Skeletal muscle satellite cell (primary cell): ENCODE measurements around the gene MYH11.

Experiments
- H3K27me3 ChIP-seq: 2 replicates; pipeline ENCODE4 v1.7.0; 2013; ENCODE audit warnings: low read length; ENCODE audit not compliant: control insufficient read depth, insufficient read depth
- H3K36me3 ChIP-seq: 2 replicates; pipeline ENCODE4 v1.7.0; 2013; ENCODE audit warnings: mild to moderate bottlenecking, control low read depth, low read length; ENCODE audit not compliant: insufficient read depth
- H3K4me1 ChIP-seq: 2 replicates; pipeline ENCODE4 v1.7.0; 2013; ENCODE audit warnings: low read length; ENCODE audit not compliant: control insufficient read depth, insufficient read depth
- H3K4me2 ChIP-seq: 2 replicates; pipeline ENCODE4 v1.7.0; 2013; ENCODE audit warnings: mild to moderate bottlenecking, low read length
- H3K4me3 ChIP-seq: 2 replicates; pipeline ENCODE4 v1.7.0; 2013; ENCODE audit warnings: low read length
- H3K9ac ChIP-seq: 2 replicates; pipeline ENCODE4 v1.7.0; 2013; ENCODE audit warnings: mild to moderate bottlenecking, low read depth, low read length, moderate library complexity
- H3K9me3 ChIP-seq: replicated peaks from 2 replicates; pipeline ENCODE4 v1.7.0; 2013; ENCODE audit warnings: mild to moderate bottlenecking, control low read depth, low read length

MYH11 gene

DNA sequence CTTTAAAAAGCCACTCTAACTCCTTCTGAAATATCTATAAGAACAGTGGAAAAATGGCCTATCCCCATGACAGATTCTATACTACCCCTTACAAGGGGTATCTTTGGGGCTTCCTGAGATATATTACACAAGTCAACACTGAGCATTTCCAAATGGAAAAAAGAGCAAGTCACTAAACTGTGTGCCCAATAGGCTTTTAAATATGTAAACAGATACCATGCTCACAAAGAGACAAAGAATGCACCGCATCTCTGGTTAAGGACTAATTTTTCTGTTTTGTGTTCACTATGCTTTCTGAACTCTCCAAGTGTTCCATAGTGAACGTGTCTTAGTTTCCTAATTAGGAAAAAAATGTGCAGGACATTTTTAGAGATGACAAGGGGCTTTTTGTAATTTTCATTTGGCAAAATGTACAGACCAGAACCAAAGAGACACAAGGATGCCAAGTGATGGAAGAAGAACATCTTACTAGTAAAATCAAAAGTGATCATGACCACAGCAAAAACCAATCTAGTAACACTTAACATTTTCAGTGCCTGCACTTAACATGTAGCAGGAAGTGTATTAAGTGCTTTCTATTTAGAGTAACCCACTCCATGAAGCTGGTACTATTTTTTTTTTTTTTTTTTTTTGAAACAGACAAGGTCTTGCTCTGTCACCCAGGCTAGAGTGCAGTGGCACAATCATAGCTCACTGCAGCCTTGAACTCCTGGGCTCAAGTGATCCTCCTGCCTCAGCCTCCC, 21.5 kb downstream of the MYH11 start:
- no peak overlapping the region for H3K4me3 ChIP-seq
- H3K36me3 ChIP-seq: no peaks in the 10 kb centered on the region
- no peaks in the 10 kb centered on the region for H3K9me3 ChIP-seq
- no peak overlapping the region for H3K4me2 ChIP-seq
- H3K4me1 ChIP-seq: no peaks in the 10 kb centered on the region
- peaks cover 27% of the 10 kb centered on the region for H3K27me3 ChIP-seq
- H3K9ac ChIP-seq: no peak overlapping the region

DNA sequence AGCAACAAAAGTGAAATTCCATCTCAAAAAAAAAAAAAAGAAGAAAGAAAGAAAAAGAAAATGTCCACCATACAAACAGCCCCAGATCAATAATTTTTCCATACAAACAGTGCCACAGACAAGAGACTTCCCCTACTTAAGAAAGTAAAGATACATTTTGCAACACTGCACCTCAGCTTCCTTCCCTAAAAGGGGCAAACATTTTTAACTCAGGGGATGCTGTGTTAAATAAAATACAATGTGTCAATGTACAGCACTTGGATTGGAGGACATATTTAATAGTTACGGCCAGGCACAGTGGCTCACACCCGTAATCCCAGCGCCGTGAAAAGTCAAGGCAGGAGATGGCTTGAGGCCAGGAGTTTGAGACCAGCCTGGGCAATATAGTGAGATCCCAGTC, 22.3 kb downstream of the MYH11 start:
- Histone ChIP-seq H3K4me3 (no peak overlapping the region), H3K4me1 (no peaks in the 10 kb centered on the region), H3K36me3 (no peaks in the 10 kb centered on the region), H3K9ac (no peak overlapping the region), H3K9me3 (no peaks in the 10 kb centered on the region), H3K27me3 (peaks cover 24% of the 10 kb centered on the region), H3K4me2 (no peak overlapping the region)

DNA sequence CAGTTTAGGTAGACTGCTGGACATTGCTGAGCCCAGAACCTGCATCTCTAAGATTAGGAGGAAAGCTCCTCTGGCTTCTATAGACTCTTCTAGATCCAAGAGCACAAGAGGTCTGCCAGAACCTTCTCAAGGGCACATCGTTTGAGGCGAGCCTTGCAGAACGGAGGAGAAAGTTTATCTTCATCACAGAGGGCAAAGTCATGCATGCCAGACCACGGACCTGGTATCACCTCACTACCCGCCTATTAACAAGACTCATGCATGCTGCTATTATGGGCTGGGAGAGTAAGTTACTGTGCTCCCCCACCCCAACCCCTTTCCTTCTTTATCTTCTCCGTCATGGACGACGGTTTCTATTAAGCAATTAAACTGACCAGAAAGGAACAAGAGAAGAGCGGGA, 23.3 kb downstream of the MYH11 start:
- no peaks in the 10 kb centered on the region for H3K36me3 ChIP-seq
- H3K9me3 ChIP-seq: no peaks in the 10 kb centered on the region
- H3K9ac ChIP-seq: no peak overlapping the region
- H3K27me3 ChIP-seq: peaks cover 33% of the 10 kb centered on the region
- H3K4me2 ChIP-seq: no peak overlapping the region
- no peaks in the 10 kb centered on the region for H3K4me1 ChIP-seq
- no peak overlapping the region for H3K4me3 ChIP-seq

DNA sequence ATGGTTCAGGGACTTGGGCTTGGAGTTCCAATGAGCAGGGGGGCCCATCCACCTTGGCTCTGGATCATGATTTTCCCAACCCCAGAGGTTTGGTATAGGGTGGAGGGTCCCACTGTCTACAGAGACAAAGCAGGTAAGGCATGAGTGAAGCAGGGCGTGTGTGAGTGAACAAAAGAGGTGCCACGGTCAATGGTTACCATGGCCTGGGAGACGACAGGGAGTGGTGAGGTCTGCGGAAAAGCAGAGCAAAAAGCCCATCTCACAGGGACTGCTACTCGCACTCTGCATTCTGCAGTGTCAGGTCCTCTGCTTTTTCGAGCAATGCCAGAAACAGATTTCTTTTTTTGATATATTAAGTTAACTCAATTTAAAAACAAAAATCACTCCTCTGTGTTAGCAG, 24.6 kb downstream of the MYH11 start:
- no peaks in the 10 kb centered on the region for H3K4me1 ChIP-seq
- no peaks in the 10 kb centered on the region for H3K36me3 ChIP-seq
- H3K4me3 ChIP-seq: no peak overlapping the region
- no peak overlapping the region for H3K4me2 ChIP-seq
- H3K27me3 ChIP-seq: peaks cover 41% of the 10 kb centered on the region
- H3K9ac ChIP-seq: no peak overlapping the region
- H3K9me3 ChIP-seq: no peaks in the 10 kb centered on the region

DNA sequence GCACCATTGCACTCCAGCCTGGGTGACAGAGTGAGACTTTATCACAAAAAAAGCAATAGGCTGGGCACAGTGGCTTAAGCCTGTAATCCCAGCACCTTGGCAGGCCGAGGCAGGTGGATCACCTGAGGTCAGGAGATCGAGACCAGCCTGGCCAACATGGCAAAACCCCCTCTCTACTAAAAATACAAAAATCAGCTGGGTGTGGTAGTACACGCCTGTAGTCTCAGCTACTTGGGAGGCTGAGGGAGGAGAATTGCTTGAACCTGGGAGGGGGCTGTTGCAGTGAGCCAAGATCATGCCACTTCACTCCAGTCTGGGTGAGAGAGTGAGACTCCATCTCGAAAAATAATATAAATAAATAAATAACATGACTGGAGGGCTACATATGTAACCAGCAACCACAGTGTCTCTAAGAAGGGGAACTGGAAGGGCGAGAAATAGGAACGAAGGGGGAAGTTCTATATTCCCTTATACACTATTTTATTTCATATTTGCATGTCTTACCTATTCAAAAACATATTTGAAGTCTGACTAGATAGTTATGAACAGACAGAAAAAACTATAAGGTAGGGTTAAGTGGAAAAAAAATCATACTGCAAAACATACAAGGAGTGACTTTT, 25.9 kb downstream of the MYH11 start:
- peaks cover 47% of the 10 kb centered on the region for H3K27me3 ChIP-seq
- no peaks in the 10 kb centered on the region for H3K36me3 ChIP-seq
- H3K9me3 ChIP-seq: no peaks in the 10 kb centered on the region
- no peak overlapping the region for H3K4me3 ChIP-seq
- no peak overlapping the region for H3K9ac ChIP-seq
- no peaks in the 10 kb centered on the region for H3K4me1 ChIP-seq
- H3K4me2 ChIP-seq: no peak overlapping the region

DNA sequence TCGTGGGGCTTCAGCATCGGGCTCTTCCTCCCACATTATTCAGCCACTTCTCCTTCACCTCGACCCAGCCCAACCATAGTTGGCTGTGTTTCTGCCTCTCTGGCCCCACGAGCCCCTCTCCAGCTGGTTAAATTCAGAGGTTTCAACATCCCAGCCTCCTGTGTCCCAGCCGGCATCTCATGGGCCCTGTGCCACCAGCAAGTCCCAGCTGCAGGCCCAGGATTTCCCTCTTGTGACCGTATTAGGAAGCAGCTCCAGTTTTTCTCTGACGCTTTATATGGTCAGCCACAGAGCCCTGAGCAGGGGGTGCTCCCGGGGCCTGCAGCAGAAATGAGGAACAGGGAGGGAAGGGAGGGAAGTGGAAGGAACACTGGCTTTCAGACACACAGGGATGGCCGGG, 27.4 kb downstream of the MYH11 start:
- Histone ChIP-seq H3K27me3 (peaks cover 58% of the 10 kb centered on the region), H3K4me3 (no peak overlapping the region), H3K4me1 (no peaks in the 10 kb centered on the region), H3K36me3 (no peaks in the 10 kb centered on the region), H3K4me2 (no peak overlapping the region), H3K9ac (no peak overlapping the region), H3K9me3 (no peaks in the 10 kb centered on the region)

DNA sequence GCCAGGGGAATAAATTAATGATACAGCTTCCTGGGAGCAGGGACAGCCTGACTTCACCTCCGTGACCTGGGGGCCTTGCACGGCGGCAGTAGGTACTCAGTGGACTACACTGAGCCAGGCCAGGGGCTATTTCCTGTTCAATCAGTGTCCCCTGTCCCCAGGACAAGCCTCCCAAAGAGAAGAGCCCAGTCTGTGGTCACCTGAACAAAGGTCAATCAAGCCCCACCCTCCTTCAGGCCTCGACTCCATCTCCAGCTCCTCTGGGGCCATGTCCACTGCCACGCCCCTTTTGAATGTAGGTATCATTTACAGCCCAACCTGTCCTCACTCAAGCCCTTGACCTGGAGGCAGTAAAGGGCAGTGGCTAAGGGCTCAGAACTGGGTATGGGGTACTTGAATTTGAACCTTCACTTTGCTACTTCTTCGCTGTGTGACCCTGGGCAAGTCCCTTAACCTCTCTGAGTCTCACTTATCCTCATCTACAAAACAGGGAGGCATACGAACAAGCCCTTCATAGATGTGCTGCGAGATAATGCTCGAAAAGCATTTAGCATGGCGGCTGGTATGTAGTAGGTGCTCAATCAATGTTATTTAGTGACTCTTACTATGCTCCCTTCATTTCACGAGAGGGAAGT, 29.0 kb downstream of the MYH11 start:
- Histone ChIP-seq H3K4me3 (no peak overlapping the region), H3K36me3 (no peaks in the 10 kb centered on the region), H3K9me3 (no peaks in the 10 kb centered on the region), H3K27me3 (peaks cover 62% of the 10 kb centered on the region), H3K9ac (no peak overlapping the region), H3K4me1 (no peaks in the 10 kb centered on the region), H3K4me2 (no peak overlapping the region)

DNA sequence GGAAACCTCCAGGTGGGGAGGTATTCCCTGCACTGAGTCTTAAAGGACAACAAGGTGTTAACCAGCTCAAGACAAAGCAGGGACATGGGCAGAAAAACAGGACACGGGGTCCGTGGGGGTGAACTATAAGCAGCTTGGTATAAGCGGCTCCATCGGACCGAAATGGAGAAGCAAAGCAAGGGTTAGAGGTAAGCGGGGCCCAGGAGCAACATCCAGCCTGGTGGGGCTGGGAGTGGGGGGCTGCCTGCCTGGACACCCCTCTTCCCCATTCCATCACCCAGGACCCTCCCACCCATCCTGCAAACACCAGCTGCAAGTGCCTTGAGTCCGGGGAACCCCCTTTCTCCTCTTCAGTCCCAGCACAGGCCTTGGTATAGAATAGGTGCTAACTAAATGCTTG, 29.5 kb downstream of the MYH11 start:
- Histone ChIP-seq H3K4me2 (no peak overlapping the region), H3K9ac (no peak overlapping the region), H3K4me3 (no peak overlapping the region), H3K4me1 (no peaks in the 10 kb centered on the region), H3K36me3 (no peaks in the 10 kb centered on the region), H3K27me3 (peaks cover 65% of the 10 kb centered on the region), H3K9me3 (no peaks in the 10 kb centered on the region)

DNA sequence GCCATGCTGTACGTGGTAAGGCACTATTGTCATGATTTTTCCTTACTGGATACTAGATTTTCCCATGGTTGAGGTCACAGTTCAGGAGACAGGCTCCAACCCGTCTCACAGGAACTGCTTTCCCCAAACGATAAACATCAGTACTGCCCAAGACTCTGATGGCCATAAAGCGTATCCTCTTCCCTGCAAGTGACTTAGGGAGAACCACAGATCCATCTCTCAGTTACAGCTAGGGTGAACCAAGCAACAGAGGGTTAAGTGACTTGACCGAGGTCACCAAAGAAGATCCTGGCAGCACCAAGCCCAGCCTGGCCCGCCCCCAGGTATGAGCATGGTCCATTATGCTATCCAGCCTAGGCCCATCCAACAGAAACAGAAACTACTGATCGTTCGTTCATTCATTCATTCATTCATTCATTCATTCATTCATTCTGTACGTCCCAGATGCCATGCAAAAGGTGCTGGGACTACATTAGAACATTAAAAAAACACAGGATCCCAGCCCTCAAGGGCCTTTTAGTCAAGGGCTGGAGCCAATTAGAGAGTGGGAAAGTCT, 31.0 kb downstream of the MYH11 start:
- Histone ChIP-seq H3K4me2 (no peak overlapping the region), H3K9ac (no peak overlapping the region), H3K36me3 (no peaks in the 10 kb centered on the region), H3K4me1 (no peaks in the 10 kb centered on the region), H3K4me3 (no peak overlapping the region), H3K9me3 (no peaks in the 10 kb centered on the region), H3K27me3 (peaks cover 63% of the 10 kb centered on the region)

DNA sequence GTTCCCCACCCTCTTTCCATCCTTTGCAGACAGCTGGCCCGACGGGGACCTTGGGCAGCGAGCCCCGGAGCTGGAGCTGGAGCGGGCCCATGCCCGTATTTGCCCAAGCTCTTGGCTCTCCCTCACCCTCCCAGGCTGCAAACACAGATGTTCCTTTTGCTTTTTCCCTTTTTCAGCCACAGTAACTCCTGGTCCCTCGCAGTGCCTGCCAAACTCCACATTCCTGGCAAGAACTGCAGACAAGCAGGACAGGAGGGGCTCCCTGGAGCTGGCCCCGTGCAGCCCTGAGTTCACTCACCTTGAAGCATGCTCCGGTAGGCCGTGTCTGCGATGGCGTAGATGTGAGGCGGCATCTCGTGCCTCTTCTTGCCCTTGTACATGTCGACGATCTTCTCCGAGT, 33.9 kb downstream of the MYH11 start:
- no peak overlapping the region for H3K4me2 ChIP-seq
- H3K9me3 ChIP-seq: no peaks in the 10 kb centered on the region
- H3K27me3 ChIP-seq: peaks cover 72% of the 10 kb centered on the region
- no peak overlapping the region for H3K9ac ChIP-seq
- no peaks in the 10 kb centered on the region for H3K36me3 ChIP-seq
- no peak overlapping the region for H3K4me3 ChIP-seq
- H3K4me1 ChIP-seq: no peaks in the 10 kb centered on the region

DNA sequence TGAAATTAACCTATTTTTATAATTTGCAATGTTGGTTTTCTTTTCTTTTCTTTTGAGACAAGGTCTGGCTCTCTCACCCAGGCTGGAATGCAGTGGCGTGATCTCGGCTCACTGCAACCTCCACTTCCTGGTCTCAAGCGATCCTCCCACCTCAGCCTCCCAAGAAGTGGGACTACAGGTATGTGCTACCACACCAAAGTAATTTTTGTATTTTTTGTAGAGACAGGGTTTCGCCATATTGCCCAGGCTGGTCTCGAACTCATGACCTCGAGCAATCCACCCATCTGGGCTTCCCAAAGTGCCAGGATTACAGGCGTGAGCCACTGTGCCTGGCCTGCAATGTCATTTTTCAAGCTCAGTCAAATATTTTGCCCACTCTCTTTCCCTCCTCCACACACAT, 36.0 kb downstream of the MYH11 start:
- peaks cover 77% of the 10 kb centered on the region for H3K27me3 ChIP-seq
- no peak overlapping the region for H3K4me2 ChIP-seq
- no peaks in the 10 kb centered on the region for H3K36me3 ChIP-seq
- no peaks in the 10 kb centered on the region for H3K4me1 ChIP-seq
- H3K4me3 ChIP-seq: no peak overlapping the region
- H3K9me3 ChIP-seq: peaks cover 11% of the 10 kb centered on the region
- no peak overlapping the region for H3K9ac ChIP-seq
